Osteocyte (in vitro differentiated cells): Measurements from ENCODE around the gene MAFF. TPM values are rescaled to one million over a fixed set of nuclear protein-coding genes. Genes with fewer than 3 reads are reported as not detected.

Source experiments
- DNase-seq: peaks from one replicate; pipeline ENCODE4 v3.0.0; 2021; ENCODE audit warnings: mixed read lengths; ENCODE audit not compliant: unreplicated experiment; ENCODE audit errors: extremely low spot score
- H3K27ac Mint-ChIP-seq: one replicate; pipeline ENCODE4 v1.8.0; 2021; ENCODE audit warnings: mild to moderate bottlenecking, mixed read lengths; ENCODE audit not compliant: unreplicated experiment
- H3K27me3 Mint-ChIP-seq: one replicate; pipeline ENCODE4 v1.8.0; 2021; ENCODE audit warnings: mixed read lengths; ENCODE audit not compliant: unreplicated experiment
- H3K36me3 Mint-ChIP-seq: one replicate; pipeline ENCODE4 v1.8.0; 2021; ENCODE audit warnings: mixed read lengths; ENCODE audit not compliant: unreplicated experiment
- H3K4me1 Mint-ChIP-seq: one replicate; pipeline ENCODE4 v1.8.0; 2021; ENCODE audit warnings: mixed read lengths; ENCODE audit not compliant: unreplicated experiment
- H3K4me3 Mint-ChIP-seq: one replicate; pipeline ENCODE4 v1.8.0; 2021; ENCODE audit warnings: mild to moderate bottlenecking, moderate library complexity, mixed read lengths; ENCODE audit not compliant: unreplicated experiment
- H3K9me3 Mint-ChIP-seq: one replicate; pipeline ENCODE4 v1.8.0; 2021; ENCODE audit warnings: mixed read lengths; ENCODE audit not compliant: unreplicated experiment
- CTCF ChIP-seq: fragments of 200-600 bp; sonication (generic); IDR thresholded peaks from 2 replicates; pipeline ENCODE4 v1.5.0; 2021; ENCODE audit warnings: antibody characterized with exemption, mild to moderate bottlenecking, moderate library complexity
- total RNA-seq: library from RNA; stranded (reverse); gene quantifications from 2 replicates; pipeline ENCODE4 v1.2.1, GENCODE V29; 2021

MAFF gene
- total RNA-seq, 1 donor from 2014 or later: 17.0 TPM

GRCh38 chr22:38191731-38192474 is 9.9 kb upstream of the MAFF start:
- no peaks in the 10 kb centered on the region for H3K27me3 Mint-ChIP-seq
- peaks cover 11% of the 10 kb centered on the region for H3K4me1 Mint-ChIP-seq
- peak overlapping the region; percentile 21 for H3K27ac Mint-ChIP-seq
- DNase-seq: no peak
- H3K36me3 Mint-ChIP-seq: no peaks in the 10 kb centered on the region
- TF ChIP-seq CTCF: no peak
- peak overlapping the region; percentile 16 for H3K4me3 Mint-ChIP-seq
- no peaks in the 10 kb centered on the region for H3K9me3 Mint-ChIP-seq

- TF ChIP-seq CTCF: no peak
- Mint-ChIP-seq H3K27ac (no peak overlapping the region), H3K4me1 (peaks cover 11% of the 10 kb centered on the region), H3K9me3 (no peaks in the 10 kb centered on the region), H3K36me3 (no peaks in the 10 kb centered on the region), H3K4me3 (no peak overlapping the region), H3K27me3 (no peaks in the 10 kb centered on the region)
- no peak for DNase-seq
These were observed 9.3 kb upstream of the MAFF start for GRCh38 chr22:38192475-38192863.

GRCh38 chr22:38193580-38193979 is 8.2 kb upstream of the MAFF start:
- H3K4me3 Mint-ChIP-seq: no peak overlapping the region
- TF ChIP-seq CTCF: no peak
- no peaks in the 10 kb centered on the region for H3K9me3 Mint-ChIP-seq

GRCh38 chr22:38196791-38197419 is 4.9 kb upstream of the MAFF start:
- no peak for TF ChIP-seq CTCF
- DNase-seq: no peak
- Mint-ChIP-seq H3K4me3 (no peak overlapping the region), H3K9me3 (no peaks in the 10 kb centered on the region), H3K4me1 (peaks cover 10% of the 10 kb centered on the region), H3K27ac (no peak overlapping the region), H3K27me3 (no peaks in the 10 kb centered on the region), H3K36me3 (no peaks in the 10 kb centered on the region)

More at GRCh38 chr22:38193580-38193979, 8.2 kb upstream of the MAFF start:
- Mint-ChIP-seq H3K4me1 (peaks cover 11% of the 10 kb centered on the region), H3K27me3 (no peaks in the 10 kb centered on the region), H3K36me3 (no peaks in the 10 kb centered on the region), H3K27ac (no peak overlapping the region)
- no peak for DNase-seq

GRCh38 chr22:38199826-38200559 is 1.8 kb upstream of the MAFF start:
- no peaks in the 10 kb centered on the region for H3K27me3 Mint-ChIP-seq
- peaks cover 24% of the 10 kb centered on the region for H3K4me1 Mint-ChIP-seq
- no peak for DNase-seq
- H3K36me3 Mint-ChIP-seq: no peaks in the 10 kb centered on the region
- H3K9me3 Mint-ChIP-seq: no peaks in the 10 kb centered on the region
- no peak overlapping the region for H3K27ac Mint-ChIP-seq
- no peak overlapping the region for H3K4me3 Mint-ChIP-seq
- no peak for TF ChIP-seq CTCF
